HG03442 (cell line): ENCODE results near the gene CFAP53.

Experiments used
- ATAC-seq: cut with Tn5 transposase; IDR thresholded peaks from one replicate; pipeline ENCODE4 v1.9.1; 2021; ENCODE audit warnings: mild to moderate bottlenecking, moderate library complexity; ENCODE audit not compliant: unreplicated experiment

The CFAP53 gene

DNA sequence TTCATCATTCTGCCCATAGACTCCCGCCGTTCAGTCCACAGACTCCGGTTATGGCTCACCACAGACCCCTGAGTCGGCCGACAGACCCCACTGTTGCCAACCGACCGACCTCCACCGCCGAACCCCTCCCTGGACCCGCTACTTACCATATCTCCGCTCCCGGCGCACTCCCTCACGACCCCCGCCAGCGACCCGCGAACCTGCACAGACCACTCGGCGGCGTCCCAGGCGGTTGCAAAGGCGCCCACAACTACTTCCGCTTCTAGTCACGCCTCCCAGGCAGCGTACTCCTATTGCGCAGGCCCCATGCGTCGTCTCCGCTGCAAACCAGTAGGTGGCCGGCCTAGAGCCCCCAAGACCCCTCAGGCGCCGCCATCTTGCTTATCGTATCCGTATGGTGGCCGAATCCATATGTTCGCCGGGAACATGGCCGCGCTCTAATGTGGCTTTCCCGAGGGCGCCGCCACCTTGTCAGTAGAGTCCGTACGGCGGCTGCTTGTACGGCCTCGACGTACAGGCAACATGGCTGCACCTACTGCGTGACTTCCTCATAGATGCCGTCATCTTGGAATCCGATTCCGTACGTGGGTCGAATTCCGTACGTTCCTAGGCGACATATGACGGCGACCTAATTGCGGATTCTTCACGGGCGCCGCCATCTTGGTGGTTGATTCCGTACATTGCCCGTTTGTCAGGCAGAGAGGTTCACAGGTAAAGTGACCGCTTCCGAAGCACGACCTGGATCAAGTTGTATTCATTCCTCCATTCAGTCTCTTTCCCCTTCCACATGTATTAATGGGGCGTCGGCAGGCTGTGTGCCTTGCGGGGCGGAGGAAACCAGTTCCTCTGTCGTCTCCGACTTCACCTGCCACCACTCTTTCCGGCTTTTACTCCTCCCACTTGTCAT is 21.4 kb upstream of the CFAP53 start, which contains the start of gene CXXC1:
TSS of gene CXXC1 (minus strand) at position 252 of the 907 bp plus-strand sequence. CDS start at position 149, 103 bp downstream.
- peak; percentile 89 for ATAC-seq

DNA sequence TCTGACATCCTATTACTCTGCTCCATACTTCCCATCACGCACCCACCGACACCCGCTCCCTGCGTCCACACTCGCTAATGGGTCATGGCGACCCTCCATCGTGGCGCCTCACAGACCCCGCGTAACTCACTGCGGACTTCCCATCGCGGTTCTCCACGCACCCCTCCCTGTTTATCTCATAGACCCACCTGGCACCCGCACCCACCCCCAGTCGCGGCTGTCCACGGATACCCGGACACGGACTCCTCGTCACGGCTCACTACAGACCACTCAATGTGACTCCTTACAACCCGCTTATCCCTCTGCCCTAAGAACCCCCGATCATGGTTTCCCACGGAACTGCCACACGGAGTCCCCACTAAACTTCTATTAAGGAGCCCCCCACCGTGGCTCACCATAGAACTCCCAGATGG is 20.7 kb upstream of the CFAP53 start:
- ATAC-seq, result no peak

DNA sequence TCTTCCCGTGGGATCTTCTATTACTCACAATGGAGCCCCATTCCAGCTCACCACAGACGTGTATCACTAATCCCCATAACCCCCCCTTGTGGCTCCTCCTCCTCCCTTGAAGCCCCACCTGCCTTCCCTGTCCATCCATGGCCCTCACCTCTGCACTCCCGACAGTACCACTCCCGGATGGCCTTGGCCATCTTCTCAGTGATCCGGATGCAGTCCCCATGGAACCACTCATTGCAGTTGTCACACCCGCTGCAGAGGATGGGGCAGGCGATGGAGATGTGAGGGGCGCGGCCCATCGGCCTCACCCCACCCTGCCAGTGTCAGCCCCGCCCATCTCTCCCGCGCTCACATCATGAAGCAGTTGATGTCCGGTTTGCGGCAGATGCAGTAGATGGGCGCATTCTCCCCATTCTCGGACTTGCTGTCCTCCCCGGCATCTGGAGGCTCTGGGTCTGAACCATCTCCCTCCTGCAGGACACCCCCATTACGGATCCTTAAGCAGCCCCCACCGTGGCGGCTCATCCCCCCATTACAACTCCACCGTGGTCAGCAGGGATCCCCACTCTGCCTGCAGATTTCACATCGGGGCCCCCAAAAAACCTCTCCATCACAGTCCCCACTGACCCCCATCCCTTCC is 20.2 kb upstream of the CFAP53 start:
- ATAC-seq, result no peak

DNA sequence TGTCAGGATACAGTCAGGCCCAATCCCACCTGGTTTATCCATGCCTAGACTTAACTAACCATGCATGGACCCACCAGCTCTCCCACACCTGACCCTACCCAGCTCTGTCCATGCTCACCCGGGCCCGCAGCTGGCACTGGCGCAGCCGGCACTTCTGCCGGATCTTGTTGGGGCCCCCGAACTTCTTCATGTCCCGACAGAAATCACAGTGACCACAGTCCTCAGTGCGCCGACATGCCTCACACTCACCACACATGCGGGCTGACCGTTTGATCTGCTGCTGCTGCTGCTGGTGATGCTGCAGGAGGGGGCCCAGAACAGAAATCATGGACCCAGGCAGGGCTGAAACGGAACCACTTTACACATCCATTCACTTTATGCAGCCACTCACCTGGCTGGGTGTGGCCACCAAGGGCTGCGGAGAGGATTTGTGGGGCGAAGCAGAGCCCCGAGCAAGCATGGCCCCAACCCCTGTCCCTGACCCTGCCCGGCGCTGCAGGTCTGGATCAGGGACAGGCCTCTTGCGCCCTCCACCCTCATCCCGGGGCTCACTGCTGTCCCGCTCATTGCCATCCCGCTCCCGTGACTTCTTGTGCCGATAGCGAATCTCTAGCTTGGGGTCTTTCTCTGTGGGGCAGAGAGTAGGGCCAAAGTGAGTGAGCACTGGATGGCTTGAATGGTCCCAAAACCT is 19.5 kb upstream of the CFAP53 start:
- no peak for ATAC-seq

DNA sequence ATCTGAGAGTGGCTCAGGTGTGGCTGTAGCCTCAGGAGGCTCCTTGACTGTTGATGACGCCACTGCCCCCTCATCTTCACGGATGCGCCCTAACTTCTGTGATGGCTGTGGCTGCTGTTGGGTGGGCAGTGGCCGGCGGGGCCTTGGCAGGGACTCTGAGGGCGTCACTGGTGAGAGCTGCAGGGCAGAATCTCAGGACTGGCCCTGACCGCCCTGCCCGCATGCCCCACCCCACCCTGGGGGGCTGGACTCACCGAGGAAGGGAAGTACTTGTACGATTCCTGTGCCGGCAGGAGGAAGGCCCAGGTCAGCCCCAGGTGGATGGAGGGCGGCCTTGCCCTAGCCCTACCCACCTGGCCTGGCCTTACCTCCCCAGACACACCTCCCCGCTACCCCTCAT is 18.8 kb upstream of the CFAP53 start:
- no peak for ATAC-seq

DNA sequence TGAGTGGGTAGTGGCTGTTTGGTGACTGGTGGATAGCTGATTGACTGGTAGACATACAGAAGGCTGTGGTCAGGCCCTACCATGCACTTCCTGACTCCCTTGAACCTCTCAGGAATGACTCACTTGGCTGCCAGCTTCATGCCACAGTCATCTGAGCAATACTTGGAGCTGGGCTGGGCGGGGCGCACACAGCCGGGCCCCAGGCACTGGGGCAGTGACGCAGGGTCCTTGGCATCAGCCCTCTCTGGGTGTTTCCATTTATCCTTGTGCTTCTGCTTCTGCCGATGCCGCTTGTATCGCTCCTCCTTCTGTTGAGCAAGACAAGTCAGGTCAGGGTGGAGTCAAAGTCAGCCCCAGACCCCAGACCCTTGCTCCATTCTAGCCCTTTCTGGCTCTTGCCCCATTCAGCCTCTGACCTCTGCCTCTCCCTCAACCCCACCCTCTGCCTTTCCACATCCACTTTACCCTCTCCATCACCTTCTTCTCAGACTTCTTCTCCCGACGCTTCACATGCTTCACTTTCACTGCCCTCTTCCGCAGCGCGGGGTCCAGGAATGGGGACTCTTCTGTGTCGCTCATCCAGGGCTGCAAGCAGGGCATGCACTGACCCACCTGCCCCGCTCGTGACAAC is 18.1 kb upstream of the CFAP53 start:
- ATAC-seq, result no peak

DNA sequence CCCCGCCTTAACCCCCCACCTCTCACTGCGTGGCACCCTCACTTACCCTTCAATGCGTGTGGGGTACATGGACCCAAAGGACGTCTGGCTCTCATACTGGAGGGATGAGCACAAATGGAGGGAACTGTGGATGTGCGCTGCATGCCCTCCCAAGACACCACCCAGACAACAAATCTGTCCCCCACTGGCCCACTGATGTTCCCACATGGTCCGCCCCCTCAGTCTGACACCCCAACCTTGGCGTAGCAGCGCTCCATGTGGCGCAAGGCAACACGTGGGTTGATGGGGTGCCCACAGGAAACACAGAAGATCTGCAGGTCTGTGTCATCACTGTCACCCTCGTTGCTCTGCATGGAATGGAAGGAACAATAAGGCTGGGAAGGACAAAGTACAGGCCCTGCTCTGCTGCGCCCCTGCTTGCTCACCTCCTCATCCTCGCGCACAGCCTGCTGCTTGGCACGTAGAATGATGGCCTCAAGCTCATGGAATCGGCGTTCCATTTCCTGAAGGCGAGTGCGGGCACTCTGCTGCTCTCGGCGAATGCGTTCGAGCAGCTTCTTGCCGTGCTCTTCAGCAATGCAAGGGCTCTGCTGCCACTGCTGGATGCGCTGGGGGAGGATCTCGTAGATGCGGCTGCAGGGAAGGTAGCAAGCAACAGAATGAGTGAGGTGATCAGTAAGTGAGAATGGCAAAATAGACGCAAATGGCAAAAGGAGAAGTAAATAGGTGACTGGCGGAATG is 17.3 kb upstream of the CFAP53 start:
- ATAC-seq, result no peak

DNA sequence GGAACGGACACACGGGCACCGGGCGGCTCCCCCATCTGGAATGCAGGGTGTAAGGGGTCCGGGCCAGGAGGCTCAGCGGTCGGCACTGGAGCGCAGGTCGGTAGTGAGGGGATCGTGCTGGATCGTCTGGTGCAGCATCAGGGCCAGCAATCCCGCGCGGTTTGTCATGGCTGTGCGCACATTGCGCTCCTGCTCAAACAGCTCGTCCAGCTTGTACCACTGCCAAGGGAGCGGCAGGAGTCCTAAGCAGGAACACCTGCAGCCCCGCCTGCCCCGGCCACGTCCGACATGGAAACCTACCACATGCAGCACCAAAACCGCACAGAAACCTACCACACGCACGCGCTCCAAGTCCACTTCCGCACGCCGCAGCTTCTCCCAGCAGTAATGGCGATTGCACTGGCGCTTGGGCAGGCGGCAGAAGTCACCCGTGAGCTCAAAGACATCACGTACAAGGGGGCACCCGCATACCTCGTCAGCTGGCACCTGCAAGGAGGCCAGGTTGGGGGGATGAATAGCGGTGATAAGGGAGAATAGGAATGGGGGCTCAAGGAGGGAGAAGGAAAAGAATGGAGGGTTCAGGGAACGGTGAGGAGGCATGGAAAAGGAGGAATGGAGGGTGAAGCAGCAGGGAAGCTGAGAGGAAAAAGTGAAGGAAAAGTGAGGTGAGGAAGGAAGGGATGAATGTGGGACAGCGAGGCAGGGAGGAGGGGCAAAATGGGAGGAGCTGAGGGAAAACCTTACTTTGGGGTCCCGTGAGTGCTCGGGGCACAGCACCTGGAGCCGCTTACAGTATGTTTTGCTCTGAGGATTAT is 16.4 kb upstream of the CFAP53 start:
- ATAC-seq, result no peak

DNA sequence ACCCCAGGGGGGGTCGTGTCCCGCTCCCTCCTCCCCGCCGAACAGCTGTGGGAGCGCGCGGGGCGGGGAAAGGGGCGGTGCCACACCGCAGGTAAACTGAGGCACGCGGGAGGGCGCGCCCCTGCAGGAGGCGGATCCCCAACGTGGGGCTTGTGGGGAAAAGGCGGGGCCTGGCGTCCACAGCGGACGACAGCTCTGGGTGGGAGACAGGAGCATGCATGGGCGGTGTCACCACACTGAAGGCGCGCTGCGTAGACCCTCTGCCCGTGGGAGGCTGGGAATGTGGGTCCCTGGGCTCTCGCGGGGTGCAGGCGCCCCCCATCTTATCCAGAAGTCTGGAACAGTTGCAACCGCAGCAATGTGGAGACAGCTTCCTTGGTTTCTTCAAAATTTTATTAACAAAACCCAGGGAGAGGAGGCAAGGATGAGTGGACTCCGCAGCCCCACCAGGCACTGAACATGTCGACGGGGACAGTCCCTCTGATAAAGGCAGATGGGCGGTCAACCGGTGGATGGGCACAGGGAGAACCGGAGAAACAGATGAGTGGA is 15.8 kb upstream of the CFAP53 start:
- ATAC-seq, result no peak

DNA sequence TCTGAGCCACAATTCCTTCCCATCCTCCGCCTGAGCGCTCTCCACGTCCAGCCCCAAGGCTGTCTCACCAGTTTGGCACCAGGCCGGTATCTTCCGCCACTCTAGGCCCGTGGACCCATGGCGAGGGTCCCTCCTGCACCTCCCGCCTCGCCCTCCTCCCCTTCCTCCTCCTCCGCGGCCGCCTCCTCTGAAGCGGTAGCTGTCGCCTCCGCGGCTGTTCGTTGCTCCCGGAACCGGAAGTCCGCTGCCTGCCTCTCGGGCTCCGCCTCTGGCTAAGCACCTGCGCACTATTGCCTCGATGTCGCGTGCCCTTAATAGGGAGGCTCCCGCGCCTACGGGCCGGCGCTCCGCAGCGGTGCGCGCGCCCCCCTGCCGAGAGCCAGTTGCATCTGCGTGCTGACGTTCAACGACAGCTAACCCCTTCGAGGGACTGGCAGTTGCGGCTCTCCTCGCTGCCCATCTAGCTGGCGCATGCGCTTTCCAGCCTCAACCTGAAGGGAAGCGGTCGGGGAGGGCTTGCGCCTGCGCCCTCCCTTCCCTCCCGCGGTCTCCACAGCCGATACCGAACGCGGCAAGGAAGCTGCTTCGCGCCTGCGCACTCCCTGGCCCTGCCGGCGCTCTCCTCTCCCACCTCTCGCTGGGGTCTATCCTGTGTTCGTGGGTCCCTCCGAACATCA is 15.1 kb upstream of the CFAP53 start, which contains the start of gene MBD1:
TSS of gene MBD1 (minus strand) at position 229 of the 677 bp plus-strand sequence. CDS start 1,531 bp downstream, outside the sequence.
- peak; percentile 84 for ATAC-seq

DNA sequence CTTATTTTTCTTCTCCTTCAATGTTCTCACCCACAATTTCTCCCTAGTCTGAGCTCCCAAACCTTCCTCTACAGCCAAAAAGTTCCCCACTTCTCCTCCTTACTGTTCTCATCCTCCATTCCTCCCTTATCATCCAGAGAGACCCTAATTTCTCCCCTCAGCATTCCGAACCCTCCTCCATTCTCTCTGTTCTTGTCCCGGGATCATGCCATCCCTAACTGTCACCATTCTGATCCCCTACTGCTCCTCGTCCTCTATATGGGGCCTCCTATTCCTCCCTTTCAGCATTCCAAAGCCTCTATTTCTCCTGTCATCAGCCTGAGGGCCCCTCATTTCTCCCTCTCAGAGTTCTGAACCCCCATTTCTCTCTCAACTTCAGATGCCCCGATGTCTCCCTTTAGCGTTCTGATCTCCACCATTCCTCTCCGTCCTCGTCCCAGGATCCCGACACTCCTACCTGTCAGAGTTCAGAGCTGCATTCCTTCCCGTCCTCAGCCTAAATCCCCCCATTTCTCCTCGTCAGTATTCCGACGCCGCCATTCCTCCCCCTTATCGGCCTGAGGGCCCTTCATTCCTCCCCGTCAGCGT is 14.5 kb upstream of the CFAP53 start:
- ATAC-seq, result no peak

DNA sequence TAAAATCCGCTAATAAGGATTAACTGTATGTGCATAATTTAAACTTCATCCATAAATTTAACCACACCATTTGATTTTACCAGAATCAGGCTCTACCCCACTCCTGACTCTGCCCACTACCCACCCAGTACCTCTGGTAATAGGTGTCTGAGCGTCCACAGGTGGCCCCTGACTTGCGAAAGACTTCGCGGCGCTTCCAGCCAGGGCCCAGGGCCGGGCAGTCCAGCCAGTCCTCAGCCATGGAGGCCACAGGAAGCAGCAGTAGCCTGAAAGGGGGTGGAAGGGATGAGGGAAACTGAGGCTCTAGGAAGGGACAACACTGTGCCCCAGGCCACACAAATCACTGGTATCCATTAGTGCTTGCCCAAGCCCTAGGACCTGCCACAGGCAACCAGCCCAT is 13.5 kb upstream of the CFAP53 start:
- no peak for ATAC-seq

DNA sequence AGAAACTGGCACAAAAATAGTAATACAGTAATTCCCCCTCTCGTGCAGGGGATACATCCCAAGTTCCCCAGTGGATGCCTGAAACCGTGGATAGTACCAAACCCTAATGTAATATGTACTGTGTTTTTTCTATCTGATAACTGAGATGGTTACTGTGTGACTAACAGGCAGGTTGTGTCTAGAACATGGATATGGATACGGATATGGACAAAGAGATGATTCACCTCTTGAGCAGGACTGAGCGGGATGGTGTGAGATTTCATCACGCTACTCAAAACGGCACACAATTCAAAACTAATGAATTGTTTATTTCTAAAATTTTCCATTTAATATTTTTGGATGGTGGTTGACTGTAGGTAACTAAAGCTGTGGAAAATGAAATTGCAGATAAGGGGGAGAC is 11.6 kb upstream of the CFAP53 start:
- ATAC-seq, result no peak

DNA sequence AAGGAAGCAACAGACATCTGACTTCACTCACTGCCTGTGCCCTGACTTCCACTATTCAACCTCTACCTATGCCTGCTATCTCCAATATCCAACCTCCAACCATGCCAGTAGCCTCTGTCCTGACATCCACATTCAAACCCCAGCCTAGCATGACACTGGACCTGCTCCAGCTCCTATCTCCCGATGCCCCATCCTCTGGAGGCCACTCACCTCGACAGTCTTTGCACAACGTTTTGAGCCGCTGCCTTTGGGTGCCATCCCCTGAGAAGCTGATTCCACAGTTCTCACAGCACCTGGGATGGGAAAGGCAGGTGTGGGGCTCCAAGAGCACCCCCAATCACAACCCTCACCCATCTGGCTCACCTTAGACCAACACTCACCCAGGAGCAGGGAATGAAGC is 10.2 kb upstream of the CFAP53 start:
- ATAC-seq, result no peak

DNA sequence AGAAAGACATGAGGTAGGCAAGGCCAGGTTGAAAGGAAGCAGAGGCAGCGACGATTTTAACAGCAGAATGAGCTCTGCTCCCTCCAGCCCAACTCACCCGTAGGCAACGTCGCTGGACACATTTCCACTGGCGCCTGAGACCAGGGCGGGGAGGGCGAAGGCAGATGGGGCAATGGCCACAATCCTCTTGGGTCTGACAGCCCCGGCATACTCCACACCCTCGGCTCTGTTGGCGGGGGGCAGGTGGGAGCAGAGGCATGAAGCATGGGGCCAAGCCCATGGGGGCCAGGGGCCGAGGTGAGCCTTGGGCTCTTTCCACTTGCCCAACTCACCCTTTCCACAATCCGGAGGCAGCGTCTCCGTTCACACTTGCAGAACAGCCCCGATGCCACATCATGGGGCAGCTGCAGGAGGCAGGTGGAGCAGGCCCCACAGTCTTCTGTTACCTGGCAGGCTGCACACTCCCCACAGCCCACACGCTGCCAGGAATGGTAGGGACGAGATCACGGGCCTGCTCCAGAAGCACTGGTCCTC is 9.3 kb upstream of the CFAP53 start:
- ATAC-seq, result no peak

DNA sequence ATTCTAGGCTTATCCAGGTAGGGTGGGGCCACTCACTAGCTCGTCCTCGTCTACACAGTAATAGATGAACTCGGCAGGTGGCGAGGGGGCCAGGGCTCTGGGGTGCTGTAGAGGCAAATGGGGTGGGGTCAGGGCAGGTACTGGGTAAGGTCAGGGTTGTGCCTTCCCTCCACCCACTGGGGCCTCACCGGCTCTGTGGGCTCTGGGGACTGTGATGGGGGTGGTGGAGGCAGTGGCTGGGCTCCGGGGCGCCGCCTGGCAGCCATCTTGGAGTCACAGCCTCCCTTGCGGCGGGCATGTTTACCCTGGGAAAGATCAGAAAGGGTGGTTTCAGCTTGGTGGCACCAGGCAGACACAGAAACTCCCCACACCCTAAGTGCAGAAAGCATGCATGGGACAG is 8.6 kb upstream of the CFAP53 start:
- ATAC-seq, result no peak

DNA sequence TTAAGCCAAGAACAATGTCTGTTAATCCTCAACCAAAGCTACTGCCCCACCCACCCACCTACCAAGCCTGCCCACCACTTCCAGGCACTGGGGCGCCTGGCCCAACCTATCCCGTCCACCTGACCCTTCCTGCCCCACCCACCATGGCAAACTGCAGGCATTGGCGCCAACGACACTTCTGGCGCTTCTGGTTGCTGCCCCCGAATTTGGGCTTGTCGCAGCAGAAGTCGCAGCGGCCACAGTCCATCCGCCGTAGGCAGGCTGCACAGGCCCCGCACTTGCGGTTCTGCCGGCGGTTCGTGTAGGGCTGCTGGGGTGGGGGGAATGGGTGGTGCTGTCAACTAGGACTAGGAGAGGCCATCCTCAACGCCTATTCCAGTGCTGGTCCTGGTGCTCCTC is 7.7 kb upstream of the CFAP53 start:
- ATAC-seq, result no peak
